GM19455 (cell line): ENCODE data around the gene FANCC.
"Not testable (repeated sequence)": the region's sequence is repeated elsewhere in the genome, so short reads cannot be mapped to it uniquely, and the experiment has no call there.

Source experiments
- ATAC-seq: cut with Tn5 transposase; IDR thresholded peaks from one replicate; pipeline ENCODE4 v1.9.1; 2021; ENCODE audit not compliant: unreplicated experiment

The FANCC gene

GRCh38 chr9:95242613-95243012, 74.9 kb downstream of the FANCC start:
- ATAC-seq: no peak

DNA sequence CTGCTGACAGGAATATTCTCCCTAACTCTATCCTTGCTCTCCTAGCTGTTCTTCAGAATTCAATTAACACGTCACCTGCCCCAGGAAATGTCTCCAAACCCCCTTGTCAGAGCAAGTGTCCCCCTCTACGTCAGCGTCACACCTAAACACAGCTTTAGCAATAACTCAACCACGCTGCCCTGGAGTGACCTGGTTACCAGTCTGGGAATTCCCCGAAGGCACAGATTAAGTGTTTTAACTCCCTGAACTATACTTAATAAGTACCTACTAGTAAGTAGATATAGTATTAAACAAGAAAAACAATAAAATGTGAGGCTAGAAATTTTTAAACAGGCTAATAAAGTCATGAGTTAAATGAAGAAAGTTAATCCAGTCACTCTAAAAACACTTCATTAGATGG, 78.4 kb downstream of the FANCC start:
- ATAC-seq: no peak

GRCh38 chr9:95237336-95237735, 80.2 kb downstream of the FANCC start:
- ATAC-seq: no peak

DNA sequence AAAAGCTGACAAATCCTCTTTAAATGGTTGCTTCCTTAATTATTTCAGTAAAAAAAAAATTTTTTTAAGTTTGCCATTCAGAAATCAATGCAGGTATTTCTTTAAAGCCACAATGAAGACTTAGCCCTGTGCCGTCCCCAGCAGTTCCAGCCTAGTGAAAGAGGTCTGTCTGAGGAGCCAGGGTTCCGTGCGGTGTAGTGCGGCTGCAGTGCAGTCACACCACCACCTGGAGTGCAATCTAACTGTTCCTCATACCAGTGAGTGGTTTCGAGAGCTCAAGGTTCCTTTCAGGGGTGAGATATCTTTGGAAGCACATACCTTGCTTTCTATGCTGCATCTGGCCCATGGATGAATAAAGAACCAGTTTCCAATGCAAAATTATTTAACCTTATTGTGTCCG, 87.5 kb downstream of the FANCC start:
- ATAC-seq: no peak

- no peak for ATAC-seq
Measured at GRCh38 chr9:95229230-95229915, 88.1 kb downstream of the FANCC start.

DNA sequence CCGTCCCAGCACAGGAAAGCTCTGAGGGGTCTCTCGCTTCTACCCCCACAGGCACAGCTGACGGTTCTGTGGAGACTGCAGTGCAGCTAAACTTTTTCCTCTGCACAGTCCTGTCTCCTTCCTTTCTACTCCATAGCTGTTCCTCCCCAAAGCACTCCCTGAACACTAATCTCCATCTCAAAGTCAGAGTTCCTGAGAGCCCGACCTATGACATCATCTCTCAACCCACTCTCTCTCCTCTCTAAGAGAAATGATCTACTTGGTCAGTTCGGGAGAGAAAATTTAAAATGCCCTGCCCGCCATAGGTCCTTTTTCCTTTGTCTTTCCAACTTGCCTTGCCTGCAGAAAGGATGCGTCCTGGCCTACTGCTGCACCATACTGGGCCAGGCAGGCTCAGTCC, 90.6 kb downstream of the FANCC start:
- ATAC-seq: no peak

GRCh38 chr9:95225726-95226106, 91.8 kb downstream of the FANCC start:
- no peak for ATAC-seq

GRCh38 chr9:95225076-95225725, 92.3 kb downstream of the FANCC start:
- no peak for ATAC-seq

DNA sequence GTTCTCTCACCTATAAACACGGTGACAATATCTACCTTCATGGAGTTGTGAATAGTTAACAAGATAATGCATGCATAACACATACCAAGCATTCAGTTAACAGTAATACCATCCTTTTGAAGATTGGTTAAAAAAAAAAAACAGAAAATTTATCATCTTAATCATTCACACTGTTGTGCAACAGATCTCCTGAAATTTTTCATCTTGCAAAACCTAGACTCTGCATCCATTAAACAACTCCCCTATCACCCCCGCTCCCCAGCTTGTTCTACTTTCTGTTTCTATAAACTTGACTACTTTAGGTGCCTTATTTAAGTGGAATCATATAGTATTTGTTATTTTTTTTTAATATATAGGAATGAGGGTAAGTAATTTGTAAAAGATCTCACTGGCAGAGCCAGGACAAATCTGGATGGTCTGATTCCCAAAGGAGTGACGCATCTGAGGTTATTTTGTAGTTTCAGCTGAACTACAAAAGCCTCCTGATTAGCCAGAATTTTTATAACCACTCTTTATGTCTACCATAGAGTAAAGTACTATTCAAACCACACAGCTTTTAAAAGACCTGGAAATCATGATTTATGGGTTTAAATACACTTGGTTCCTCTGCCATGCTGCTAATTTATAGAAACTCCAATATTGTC, 93.0 kb downstream of the FANCC start:
- no peak for ATAC-seq

- ATAC-seq: not testable (repeated sequence)
Measured at GRCh38 chr9:95220352-95220751, 97.2 kb downstream of the FANCC start.

GRCh38 chr9:95218773-95219172, 98.7 kb downstream of the FANCC start:
- ATAC-seq: no peak

- ATAC-seq: no peak
Measured at GRCh38 chr9:95217936-95218335, 99.6 kb downstream of the FANCC start.

DNA sequence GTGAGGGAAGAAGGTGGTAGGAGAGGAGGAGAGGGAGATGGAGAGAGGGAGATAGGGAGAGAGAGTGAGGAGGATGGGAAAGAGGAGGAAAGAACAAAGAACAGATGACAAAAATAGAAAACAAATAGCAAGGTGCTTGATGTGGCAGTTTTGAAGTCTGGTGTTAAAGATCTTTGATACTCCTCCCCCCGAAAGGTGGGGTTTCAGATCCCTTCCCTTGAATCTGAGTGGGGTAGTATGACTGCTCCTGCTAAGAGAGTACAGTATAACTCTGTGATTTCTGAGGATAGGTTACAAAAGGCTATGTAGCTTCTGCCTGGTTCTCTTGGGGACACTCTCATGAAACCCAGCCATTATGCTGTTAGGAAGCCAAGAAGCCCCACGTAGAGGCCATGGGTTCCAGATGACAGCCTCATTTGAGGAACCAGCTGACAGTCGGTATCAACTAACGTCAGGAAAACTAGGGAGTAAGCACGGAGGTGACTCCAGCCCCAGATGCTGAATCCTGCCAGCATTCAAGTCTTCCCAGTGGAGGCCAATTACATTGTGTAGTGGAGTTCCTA, 102.1 kb downstream of the FANCC start:
- ATAC-seq: no peak

- ATAC-seq: no peak
Measured at GRCh38 chr9:95213117-95213516, 104.4 kb downstream of the FANCC start.

GRCh38 chr9:95211028-95211427, 106.5 kb downstream of the FANCC start:
- ATAC-seq: no peak

GRCh38 chr9:95207403-95207802, 110.1 kb downstream of the FANCC start:
- no peak for ATAC-seq

- ATAC-seq: no peak
Measured at GRCh38 chr9:95206143-95206542, 111.4 kb downstream of the FANCC start.

DNA sequence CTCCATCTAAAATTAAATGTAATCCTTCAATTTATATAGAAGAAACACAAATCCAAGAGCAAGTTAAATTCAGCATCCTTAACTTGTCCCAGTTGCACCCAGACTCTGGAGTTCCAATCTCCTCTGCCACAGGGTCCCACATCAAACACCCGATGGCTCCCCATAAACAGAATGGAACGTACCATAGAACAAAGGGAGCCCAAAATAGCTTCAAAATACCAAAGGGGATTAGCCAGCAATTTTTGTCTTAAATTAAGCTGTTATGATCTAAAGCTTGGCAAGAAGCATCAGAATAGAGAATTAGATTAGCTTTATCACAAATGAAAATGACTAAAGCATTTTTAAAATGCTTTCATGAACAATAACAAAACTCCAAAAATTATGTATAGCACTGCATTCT, 112.8 kb downstream of the FANCC start:
- ATAC-seq: no peak

- no peak for ATAC-seq
Measured at GRCh38 chr9:95204310-95204709, 113.2 kb downstream of the FANCC start.

- not testable (repeated sequence) for ATAC-seq
Measured at GRCh38 chr9:95203019-95203418, 114.5 kb downstream of the FANCC start.

DNA sequence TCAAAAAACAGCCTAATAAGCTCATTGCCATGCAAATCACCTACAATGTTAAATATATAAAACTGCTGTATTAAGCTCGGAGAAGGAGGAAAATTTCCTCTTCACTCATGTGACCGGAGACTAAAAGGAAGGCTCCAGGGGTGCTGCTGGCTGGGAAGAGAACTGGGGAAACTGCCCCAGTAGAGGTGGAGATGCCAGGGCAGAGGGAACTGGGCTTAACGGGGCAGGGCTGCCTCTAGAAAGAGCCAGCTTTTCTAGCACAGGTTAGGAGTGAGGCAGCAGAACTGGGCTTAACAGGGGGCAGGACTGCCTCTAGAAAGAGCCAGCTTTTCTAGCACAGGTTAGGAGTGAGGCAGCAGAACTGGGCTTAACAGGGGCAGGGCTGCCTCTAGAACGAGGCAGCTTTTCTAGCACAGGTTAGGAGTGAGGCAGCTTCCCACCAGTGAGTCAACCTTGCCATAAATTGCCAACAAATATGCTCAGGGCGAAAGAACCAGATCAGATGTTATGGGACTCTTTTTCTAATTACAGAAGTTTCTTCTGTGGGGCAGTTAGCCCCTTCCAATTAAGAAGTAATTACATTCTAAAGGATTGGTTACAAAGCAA, 115.3 kb downstream of the FANCC start:
- no peak for ATAC-seq

GRCh38 chr9:95201206-95201605, 116.3 kb downstream of the FANCC start:
- ATAC-seq: no peak
